Measurements from ENCODE around the gene FBXL3.
A peak's percentile ranks its signal among the peaks of the same experiment; 100 is the strongest.

FBXL3 gene

DNA sequence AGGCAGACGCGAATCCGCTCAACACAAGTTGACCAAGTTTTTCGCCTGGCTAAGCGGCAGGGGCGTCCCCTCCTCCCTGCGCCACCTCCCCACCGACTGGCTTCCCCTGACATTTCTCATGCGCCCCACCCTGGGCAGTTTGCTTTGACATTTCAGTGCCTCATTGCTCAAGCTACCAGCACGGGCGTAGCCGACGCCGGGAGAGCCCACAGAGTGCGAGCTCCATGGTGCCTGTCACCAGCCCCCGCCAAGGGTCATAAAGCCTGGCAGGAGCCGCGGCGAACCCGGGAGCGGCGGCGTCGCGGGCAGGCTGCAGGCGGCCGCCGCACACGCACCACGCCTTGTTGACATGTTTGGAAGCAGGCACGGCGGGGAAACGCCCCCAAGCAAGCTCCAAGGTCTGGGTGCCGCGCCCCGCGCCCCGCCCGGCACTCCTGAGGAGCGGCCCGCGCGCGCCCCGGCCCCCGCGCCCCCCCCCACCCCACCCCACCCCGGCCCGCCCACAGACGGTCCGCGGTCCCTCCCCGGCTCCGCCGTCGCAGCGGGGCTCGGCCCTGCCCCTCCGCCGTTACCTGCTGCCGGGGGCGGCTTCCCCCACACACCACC lies 601 bp downstream of the FBXL3 start:
- ChIA-PET CTCF (no interaction called here), POLR2A (interaction anchor here (0.6 to 1.3 kb wide), 6 partner anchors 10 to 301 kb away, joined by 3 to 5 read pairs (median 3); partner anchors contain the start of gene MYCBP2)
- H3K9me3 ChIP-seq (ENCODE audit: control insufficient read depth, insufficient read depth, low read depth, low read length), result no peaks in the 10 kb centered on the region
- H3K27ac ChIP-seq (ENCODE audit: extremely low read depth, low read depth, low read length), result peak overlapping the region; percentile 92
- 0 out of 2 replicates have a peak, but pooled peaks cover 2% of the 10 kb centered on the region for H3K4me1 ChIP-seq (ENCODE audit: control insufficient read depth, insufficient read depth, low read length)
- H3K4me3 ChIP-seq (ENCODE audit: low read depth, low read length), result peak overlapping the region; percentile 98
- peaks cover 0 to 15% of the 10 kb centered on the region in 2 experiments; a peak in 1 of 3 replicates for H3K36me3 ChIP-seq (ENCODE audit: control insufficient read depth in 2 of 2, insufficient read depth in 1 of 2, low read length in 2 of 2)
- TF ChIP-seq YY1 (tag by site-specific recombination; IDR thresholded peaks at IDR 0.05) (no peak), KLF16 (tag by site-specific recombination; IDR thresholded peaks at IDR 0.05) (peak; percentile 54; the same call in 1 of the 2 replicates), ZFP37 (tag by site-specific recombination; IDR thresholded peaks at IDR 0.05) (0 out of 2 replicates have a peak, but pooled peaks have one; percentile 30), ZFHX2 (tag by site-specific recombination; conservative IDR thresholded peaks at IDR 0.05) (peak; percentile 71), ZBTB8A (tag by site-specific recombination; IDR thresholded peaks at IDR 0.05) (peak; percentile 74), ZNF423 (tag by site-specific recombination; IDR thresholded peaks at IDR 0.05) (peak; percentile 21; the same call in 1 of the 2 replicates), ZNF433 (tag by site-specific recombination; IDR thresholded peaks at IDR 0.05; ENCODE audit: low read depth) (no peak), FEZF1 (tag by site-specific recombination; IDR thresholded peaks at IDR 0.05) (peak; percentile 73), ZNF501 (tag by site-specific recombination; IDR thresholded peaks at IDR 0.05) (peak; percentile 59), SP2 (tag by site-specific recombination; IDR thresholded peaks at IDR 0.05) (peak; percentile 56), INSM2 (tag by site-specific recombination; IDR thresholded peaks at IDR 0.05) (no peak), ZNF354C (tag by site-specific recombination; IDR thresholded peaks at IDR 0.05; ENCODE audit: borderline replicate concordance, low read depth) (no peak), HIC1 (tag by site-specific recombination; IDR thresholded peaks at IDR 0.05) (peak; percentile 66), ZNF639 (tag by site-specific recombination; IDR thresholded peaks at IDR 0.05) (no peak), PATZ1 (tag by site-specific recombination; IDR thresholded peaks at IDR 0.05) (peak; percentile 53), ZNF335 (tag by site-specific recombination; conservative IDR thresholded peaks at IDR 0.05) (peak; percentile 84), SP7 (tag by site-specific recombination; IDR thresholded peaks at IDR 0.05) (peak; percentile 73), CTCF (tag by site-specific recombination; IDR thresholded peaks at IDR 0.05) (peak; percentile 76), KLF9 (tag by site-specific recombination; IDR thresholded peaks at IDR 0.05; ENCODE audit: low read depth) (peak; percentile 73), ZNF394 (tag by site-specific recombination; IDR thresholded peaks at IDR 0.05; ENCODE audit: borderline replicate concordance) (0 out of 2 replicates have a peak, but pooled peaks have one; percentile 11), ZNF202 (tag by site-specific recombination; IDR thresholded peaks at IDR 0.05; ENCODE audit: borderline replicate concordance) (no peak)
- TF ChIP-seq, protein P1, sequence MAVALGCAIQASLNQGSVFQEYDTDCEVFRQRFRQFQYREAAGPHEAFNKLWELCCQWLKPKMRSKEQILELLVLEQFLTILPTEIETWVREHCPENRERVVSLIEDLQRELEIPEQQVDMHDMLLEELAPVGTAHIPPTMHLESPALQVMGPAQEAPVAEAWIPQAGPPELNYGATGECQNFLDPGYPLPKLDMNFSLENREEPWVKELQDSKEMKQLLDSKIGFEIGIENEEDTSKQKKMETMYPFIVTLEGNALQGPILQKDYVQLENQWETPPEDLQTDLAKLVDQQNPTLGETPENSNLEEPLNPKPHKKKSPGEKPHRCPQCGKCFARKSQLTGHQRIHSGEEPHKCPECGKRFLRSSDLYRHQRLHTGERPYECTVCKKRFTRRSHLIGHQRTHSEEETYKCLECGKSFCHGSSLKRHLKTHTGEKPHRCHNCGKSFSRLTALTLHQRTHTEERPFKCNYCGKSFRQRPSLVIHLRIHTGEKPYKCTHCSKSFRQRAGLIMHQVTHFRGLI (tag by site-specific recombination; IDR thresholded peaks at IDR 0.05), result peak; percentile 37; the same call in 1 of the 2 replicates
- TF ChIP-seq, protein P2, sequence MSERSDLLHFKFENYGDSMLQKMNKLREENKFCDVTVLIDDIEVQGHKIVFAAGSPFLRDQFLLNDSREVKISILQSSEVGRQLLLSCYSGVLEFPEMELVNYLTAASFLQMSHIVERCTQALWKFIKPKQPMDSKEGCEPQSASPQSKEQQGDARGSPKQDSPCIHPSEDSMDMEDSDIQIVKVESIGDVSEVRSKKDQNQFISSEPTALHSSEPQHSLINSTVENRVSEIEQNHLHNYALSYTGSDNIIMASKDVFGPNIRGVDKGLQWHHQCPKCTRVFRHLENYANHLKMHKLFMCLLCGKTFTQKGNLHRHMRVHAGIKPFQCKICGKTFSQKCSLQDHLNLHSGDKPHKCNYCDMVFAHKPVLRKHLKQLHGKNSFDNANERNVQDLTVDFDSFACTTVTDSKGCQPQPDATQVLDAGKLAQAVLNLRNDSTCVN (tag by site-specific recombination; optimal IDR thresholded peaks at IDR 0.05), result peak; percentile 84

Data from HEK293 (cell line).